ENCODE results near the gene ZNF280A. TPM values are rescaled to one million over a fixed set of nuclear protein-coding genes. Genes with fewer than 3 reads are reported as not detected.
A peak's percentile ranks its signal among the peaks of the same experiment; 100 is the strongest.
"Not testable (repeated sequence)": the region's sequence is repeated elsewhere in the genome, so short reads cannot be mapped to it uniquely, and the experiment has no call there.

The ZNF280A gene
- total and polyA plus RNA-seq, 2 experiments from 2014 or later, result 0.44 to 0.47 TPM

GRCh38 chr22:22479116-22479515 is 41.0 kb downstream of the ZNF280A start:
- H2AFZ ChIP-seq, result no peak overlapping the region
- H4K20me1 ChIP-seq (ENCODE audit: insufficient read depth, poor library complexity, severe bottlenecking), result no peaks in the 10 kb centered on the region
- no peak for TF ChIP-seq CTCF (IDR thresholded peaks at IDR 0.05; ENCODE audit: poor library complexity)
- TF ChIP-seq EZH2phosphoT487 (IDR thresholded peaks at IDR 0.05; ENCODE audit: low read depth, severe bottlenecking, unreplicated experiment), result no peak
- no peak for TF ChIP-seq EZH2 (IDR thresholded peaks at IDR 0.05; ENCODE audit: borderline replicate concordance)
- WGBS (ENCODE audit: low lambda C conversion rate, missing lambda C conversion rate), result 95% methylated on average over 2 of the region's 2 CpGs
- peaks cover 8% of the 10 kb centered on the region for H3K4me1 ChIP-seq (ENCODE audit: insufficient read depth)
- no peaks in the 10 kb centered on the region for H3K9me2 ChIP-seq (replicated peaks; ENCODE audit: insufficient read depth)
- H3K27me3 ChIP-seq, result no peaks in the 10 kb centered on the region
- H3K9me3 ChIP-seq (ENCODE audit: low read depth), result no peaks in the 10 kb centered on the region
- H3K27ac ChIP-seq, result no peak overlapping the region
- H3K4me3 ChIP-seq, result no peak overlapping the region
- H3K79me2 ChIP-seq, result no peaks in the 10 kb centered on the region
- no peaks in the 10 kb centered on the region for H3K36me3 ChIP-seq (replicated peaks; ENCODE audit: insufficient read depth, low read depth)
- no peak overlapping the region for H3K4me2 ChIP-seq
- no peak for DNase-seq (ENCODE audit: low spot score)

GRCh38 chr22:22478470-22478869 is 41.6 kb downstream of the ZNF280A start:
- Histone ChIP-seq H3K27ac (no peak overlapping the region), H3K4me2 (no peak overlapping the region), H3K4me3 (no peak overlapping the region), H3K4me1 (ENCODE audit: insufficient read depth) (peaks cover 8% of the 10 kb centered on the region), H3K36me3 (replicated peaks; ENCODE audit: insufficient read depth, low read depth) (no peaks in the 10 kb centered on the region), H3K79me2 (no peaks in the 10 kb centered on the region), H3K9me3 (ENCODE audit: low read depth) (no peaks in the 10 kb centered on the region), H3K9me2 (replicated peaks; ENCODE audit: insufficient read depth) (no peaks in the 10 kb centered on the region), H3K27me3 (no peaks in the 10 kb centered on the region), H2AFZ (no peak overlapping the region), H4K20me1 (ENCODE audit: insufficient read depth, poor library complexity, severe bottlenecking) (no peaks in the 10 kb centered on the region)
- TF ChIP-seq CTCF (IDR thresholded peaks at IDR 0.05; ENCODE audit: poor library complexity) (no peak), EZH2phosphoT487 (IDR thresholded peaks at IDR 0.05; ENCODE audit: low read depth, severe bottlenecking, unreplicated experiment) (no peak), EZH2 (IDR thresholded peaks at IDR 0.05; ENCODE audit: borderline replicate concordance) (no peak)
- DNase-seq (ENCODE audit: low spot score), result no peak

- TF ChIP-seq CTCF (IDR thresholded peaks at IDR 0.05; ENCODE audit: poor library complexity), result no peak
- Histone ChIP-seq H3K9me3 (ENCODE audit: low read depth) (no peaks in the 10 kb centered on the region), H3K4me1 (ENCODE audit: insufficient read depth) (peaks cover 3% of the 10 kb centered on the region), H3K27ac (no peak overlapping the region), H3K9me2 (replicated peaks; ENCODE audit: insufficient read depth) (no peaks in the 10 kb centered on the region), H4K20me1 (ENCODE audit: insufficient read depth, poor library complexity, severe bottlenecking) (no peaks in the 10 kb centered on the region), H3K4me2 (no peak overlapping the region), H3K4me3 (no peak overlapping the region), H3K27me3 (no peaks in the 10 kb centered on the region), H2AFZ (no peak overlapping the region), H3K36me3 (replicated peaks; ENCODE audit: insufficient read depth, low read depth) (no peaks in the 10 kb centered on the region), H3K79me2 (no peaks in the 10 kb centered on the region)
- 52% methylated on average over 2 of the region's 2 CpGs for WGBS (ENCODE audit: low lambda C conversion rate, missing lambda C conversion rate)
- peak; percentile 20 for DNase-seq (ENCODE audit: low spot score)
Measured at GRCh38 chr22:22474733-22475132, 45.3 kb downstream of the ZNF280A start.

GRCh38 chr22:22471104-22471503 is 49.0 kb downstream of the ZNF280A start:
- not testable (repeated sequence) for H2AFZ ChIP-seq; H3K36me3 ChIP-seq (replicated peaks; ENCODE audit: insufficient read depth, low read depth); DNase-seq (ENCODE audit: low spot score); H3K79me2 ChIP-seq; H3K27ac ChIP-seq; H3K4me1 ChIP-seq (ENCODE audit: insufficient read depth); H4K20me1 ChIP-seq (ENCODE audit: insufficient read depth, poor library complexity, severe bottlenecking); H3K27me3 ChIP-seq; H3K4me2 ChIP-seq; H3K9me3 ChIP-seq (ENCODE audit: low read depth); H3K9me2 ChIP-seq (replicated peaks; ENCODE audit: insufficient read depth); H3K4me3 ChIP-seq
- WGBS (ENCODE audit: low lambda C conversion rate, missing lambda C conversion rate), result 38% methylated on average over 5 of the region's 5 CpGs

Measured in hepatocyte (in vitro differentiated cells).